ENCODE results near the gene CDHR2. TPM values are rescaled to one million over a fixed set of nuclear protein-coding genes. Genes with fewer than 3 reads are reported as not detected.

Gene CDHR2
- total RNA-seq, 1 donor from 2014 or later = 0.45 TPM

GRCh38 chr5:176575488-176576422, 26.6 kb downstream of the CDHR2 start:
- Mint-ChIP-seq H3K4me3 (no peak overlapping the region), H3K27me3 (ENCODE audit: low read depth) (peaks cover 12% of the 10 kb centered on the region), H3K9me3 (no peaks in the 10 kb centered on the region), H3K4me1 (no peaks in the 10 kb centered on the region), H3K27ac (no peak overlapping the region), H3K36me3 (no peaks in the 10 kb centered on the region)
- DNase-seq (ENCODE audit: low spot score in 2 of 2, unreplicated experiment in 2 of 2) = no peak
- TF ChIP-seq CTCF (IDR thresholded peaks at IDR 0.05; ENCODE audit: unreplicated experiment) = no peak

GRCh38 chr5:176577312-176578176, 28.4 kb downstream of the CDHR2 start:
- H3K4me3 Mint-ChIP-seq = no peak overlapping the region
- TF ChIP-seq CTCF (IDR thresholded peaks at IDR 0.05; ENCODE audit: unreplicated experiment) = no peak
- no peaks in the 10 kb centered on the region for H3K9me3 Mint-ChIP-seq
- H3K27ac Mint-ChIP-seq = no peak overlapping the region
- peaks cover 5% of the 10 kb centered on the region for H3K27me3 Mint-ChIP-seq (ENCODE audit: low read depth)
- DNase-seq (ENCODE audit: low spot score in 2 of 2, unreplicated experiment in 2 of 2) = no peak
- H3K4me1 Mint-ChIP-seq = no peaks in the 10 kb centered on the region
- H3K36me3 Mint-ChIP-seq = no peaks in the 10 kb centered on the region

- H3K9me3 Mint-ChIP-seq = no peaks in the 10 kb centered on the region
- no peaks in the 10 kb centered on the region for H3K4me1 Mint-ChIP-seq
- H3K27ac Mint-ChIP-seq = no peak overlapping the region
- TF ChIP-seq CTCF (IDR thresholded peaks at IDR 0.05; ENCODE audit: unreplicated experiment) = peak; percentile 72
- peaks cover 5% of the 10 kb centered on the region for H3K27me3 Mint-ChIP-seq (ENCODE audit: low read depth)
- no peaks in the 10 kb centered on the region for H3K36me3 Mint-ChIP-seq
- H3K4me3 Mint-ChIP-seq = no peak overlapping the region
- peak in 1 of 2 experiments; percentile 73 for DNase-seq (ENCODE audit: low spot score in 2 of 2, unreplicated experiment in 2 of 2)
Observed at GRCh38 chr5:176578391-176578808, 29.3 kb downstream of the CDHR2 start.

- Mint-ChIP-seq H3K9me3 (no peaks in the 10 kb centered on the region), H3K4me3 (no peak overlapping the region), H3K27ac (no peak overlapping the region), H3K4me1 (no peaks in the 10 kb centered on the region), H3K27me3 (ENCODE audit: low read depth) (peaks cover 3% of the 10 kb centered on the region), H3K36me3 (no peaks in the 10 kb centered on the region)
- no peak for TF ChIP-seq CTCF (IDR thresholded peaks at IDR 0.05; ENCODE audit: unreplicated experiment)
- DNase-seq (ENCODE audit: low spot score in 2 of 2, unreplicated experiment in 2 of 2) = no peak
Observed at GRCh38 chr5:176579323-176579722, 30.2 kb downstream of the CDHR2 start.

- Mint-ChIP-seq H3K27ac (no peak overlapping the region), H3K27me3 (ENCODE audit: low read depth) (peaks cover 3% of the 10 kb centered on the region), H3K4me3 (no peak overlapping the region), H3K4me1 (no peaks in the 10 kb centered on the region), H3K9me3 (peaks cover 8% of the 10 kb centered on the region), H3K36me3 (no peaks in the 10 kb centered on the region)
- no peak for DNase-seq (ENCODE audit: low spot score in 2 of 2, unreplicated experiment in 2 of 2)
- TF ChIP-seq CTCF (IDR thresholded peaks at IDR 0.05; ENCODE audit: unreplicated experiment) = no peak
Observed at GRCh38 chr5:176581361-176581760, 32.2 kb downstream of the CDHR2 start.

All from mesothelial cell of epicardium (in vitro differentiated cells).